Epithelial cell of umbilical artery (primary cell): ENCODE measurements around the gene EPC1. TPM values are rescaled to one million over a fixed set of nuclear protein-coding genes. Genes with fewer than 3 reads are reported as not detected.

Source experiments
- total RNA-seq: library from RNA; depleted of rRNA; stranded (reverse); fragments of >200 nt; gene quantifications from 2 replicates; pipeline ENCODE4 v1.2.3, GENCODE V29; 2014

Gene EPC1
- 10.6 and 14.0 TPM in 2 replicates for total RNA-seq

GRCh38 chr10:32346551-32347362 lies at the start of gene EPC1:
EPC1 (minus strand) TSS chr10:32347158; CDS start chr10:32346915, 243 bp downstream.

Other genes starting within 250 kb of the EPC1 start
- 2.9 and 13.4 TPM in 2 replicates for gene CCDC7, start 99.0 kb upstream of the EPC1 start, total RNA-seq